ENCODE results near the gene HMCN2. TPM values are rescaled to one million over a fixed set of nuclear protein-coding genes. Genes with fewer than 3 reads are reported as not detected.

Gene HMCN2
- total and polyA plus RNA-seq, 2 experiments from 2014 or later, result 0.50 to 0.54 TPM

DNA sequence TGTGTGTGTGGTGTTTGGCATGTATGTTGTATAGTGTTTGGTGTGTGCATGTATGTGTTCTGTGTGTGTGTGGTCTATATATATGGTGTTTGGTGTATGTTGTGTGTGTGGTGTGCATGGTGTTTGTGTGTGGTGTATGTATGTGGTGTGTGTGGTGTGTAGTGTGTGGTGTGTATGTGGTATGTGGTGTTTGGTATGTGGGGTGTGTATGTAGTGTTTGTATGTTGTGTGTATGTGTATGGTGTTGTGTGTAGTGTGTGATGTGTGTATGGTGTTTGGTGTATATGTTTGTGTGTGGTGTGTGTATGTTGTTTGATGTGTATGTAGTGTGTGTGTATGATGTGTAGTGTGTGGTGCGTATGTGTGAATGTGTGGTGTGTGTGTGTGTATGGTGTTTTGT is 78.8 kb downstream of the HMCN2 start:
- WGBS (ENCODE audit: low lambda C conversion rate, missing lambda C conversion rate), result 94% methylated on average over 1 of the region's 1 CpG
- H3K36me3 ChIP-seq (replicated peaks; ENCODE audit: insufficient read depth, low read depth), result no peaks in the 10 kb centered on the region
- TF ChIP-seq, protein P1, sequence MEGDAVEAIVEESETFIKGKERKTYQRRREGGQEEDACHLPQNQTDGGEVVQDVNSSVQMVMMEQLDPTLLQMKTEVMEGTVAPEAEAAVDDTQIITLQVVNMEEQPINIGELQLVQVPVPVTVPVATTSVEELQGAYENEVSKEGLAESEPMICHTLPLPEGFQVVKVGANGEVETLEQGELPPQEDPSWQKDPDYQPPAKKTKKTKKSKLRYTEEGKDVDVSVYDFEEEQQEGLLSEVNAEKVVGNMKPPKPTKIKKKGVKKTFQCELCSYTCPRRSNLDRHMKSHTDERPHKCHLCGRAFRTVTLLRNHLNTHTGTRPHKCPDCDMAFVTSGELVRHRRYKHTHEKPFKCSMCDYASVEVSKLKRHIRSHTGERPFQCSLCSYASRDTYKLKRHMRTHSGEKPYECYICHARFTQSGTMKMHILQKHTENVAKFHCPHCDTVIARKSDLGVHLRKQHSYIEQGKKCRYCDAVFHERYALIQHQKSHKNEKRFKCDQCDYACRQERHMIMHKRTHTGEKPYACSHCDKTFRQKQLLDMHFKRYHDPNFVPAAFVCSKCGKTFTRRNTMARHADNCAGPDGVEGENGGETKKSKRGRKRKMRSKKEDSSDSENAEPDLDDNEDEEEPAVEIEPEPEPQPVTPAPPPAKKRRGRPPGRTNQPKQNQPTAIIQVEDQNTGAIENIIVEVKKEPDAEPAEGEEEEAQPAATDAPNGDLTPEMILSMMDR (IDR thresholded peaks at IDR 0.05; ENCODE audit: poor library complexity), result no peak
- no peak for TF ChIP-seq EZH2phosphoT487 (IDR thresholded peaks at IDR 0.05; ENCODE audit: low read depth, severe bottlenecking, unreplicated experiment)
- TF ChIP-seq EZH2 (IDR thresholded peaks at IDR 0.05; ENCODE audit: borderline replicate concordance), result no peak
- no peak overlapping the region for H2AFZ ChIP-seq
- H3K9me2 ChIP-seq (replicated peaks; ENCODE audit: insufficient read depth), result no peaks in the 10 kb centered on the region
- no peak overlapping the region for H3K4me2 ChIP-seq
- H3K4me1 ChIP-seq (ENCODE audit: insufficient read depth), result no peaks in the 10 kb centered on the region
- H4K20me1 ChIP-seq (ENCODE audit: insufficient read depth, poor library complexity, severe bottlenecking), result no peaks in the 10 kb centered on the region
- H3K9me3 ChIP-seq (ENCODE audit: low read depth), result no peaks in the 10 kb centered on the region
- H3K27ac ChIP-seq, result no peak overlapping the region
- H3K4me3 ChIP-seq, result no peak overlapping the region
- no peak for DNase-seq (ENCODE audit: low spot score)
- no peaks in the 10 kb centered on the region for H3K27me3 ChIP-seq
- no peaks in the 10 kb centered on the region for H3K79me2 ChIP-seq

DNA sequence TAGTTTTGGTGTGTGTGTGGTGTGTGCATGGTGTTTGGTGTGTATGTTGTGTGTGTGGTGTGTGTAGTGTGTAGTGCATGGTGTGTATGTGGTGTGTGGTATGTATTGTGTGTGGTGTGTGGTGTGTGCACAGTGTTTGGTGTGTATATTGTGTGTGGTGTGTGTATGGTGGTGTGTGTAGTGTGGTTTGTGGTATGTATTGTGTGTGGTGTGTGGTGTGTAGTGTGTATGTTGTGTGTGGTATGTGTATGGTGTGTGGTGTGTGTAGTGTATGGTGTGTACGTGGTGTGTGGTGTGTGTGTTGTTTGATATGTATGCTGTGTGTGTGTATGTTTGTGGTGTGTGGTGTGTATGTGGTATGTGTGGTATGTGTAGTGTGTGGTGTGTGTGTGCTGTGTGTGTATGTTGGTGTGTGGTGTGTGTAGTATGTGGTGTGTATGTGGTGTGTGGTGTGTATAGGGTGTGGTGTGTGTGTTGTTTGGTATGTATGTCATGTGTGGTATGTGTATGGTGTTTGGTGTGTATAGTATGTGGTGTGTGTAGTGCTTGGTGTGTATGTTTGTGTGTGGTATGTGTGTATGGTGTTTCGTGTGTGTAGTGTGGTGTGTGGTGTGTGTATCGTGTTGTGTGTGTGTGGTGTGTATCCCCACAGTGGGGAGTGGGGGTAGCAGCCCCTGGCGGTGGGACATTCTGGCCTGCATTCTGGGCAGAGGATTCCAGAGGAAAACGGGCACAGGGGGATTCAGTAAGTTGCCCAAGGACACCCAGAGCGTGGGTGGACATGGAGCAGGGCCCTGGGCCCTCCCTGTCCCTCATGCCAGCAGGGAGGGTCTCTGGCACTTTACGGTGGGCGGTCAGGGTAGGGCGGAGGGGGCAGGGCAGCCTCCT is 79.7 kb downstream of the HMCN2 start:
- 82% methylated on average over 8 of the region's 9 CpGs for WGBS (ENCODE audit: low lambda C conversion rate, missing lambda C conversion rate)

DNA sequence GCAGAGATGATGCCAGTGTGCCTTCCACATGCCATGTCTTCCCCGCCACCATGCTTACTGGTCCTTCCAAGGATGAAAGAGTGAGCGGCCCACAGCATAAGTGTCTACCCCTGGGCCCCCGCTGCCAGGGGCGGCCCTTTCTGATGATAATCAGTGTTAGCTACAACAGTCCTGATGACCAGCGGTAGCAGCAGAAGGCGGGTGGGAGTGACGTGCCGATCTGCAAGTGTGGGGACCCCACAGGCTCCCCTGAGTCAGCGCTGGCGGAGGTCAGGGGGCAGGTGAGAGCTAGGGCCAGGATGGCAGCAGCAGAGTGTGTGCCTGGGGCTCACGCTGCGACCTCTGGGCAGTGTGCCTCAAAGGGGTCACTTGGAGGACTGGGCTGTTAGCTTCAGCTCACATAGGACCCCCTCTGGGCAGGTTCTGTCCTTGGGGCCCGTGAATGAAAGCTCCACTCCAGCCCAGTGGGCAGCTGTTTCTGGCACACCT is 80.4 kb downstream of the HMCN2 start:
- no peaks in the 10 kb centered on the region for H3K4me1 ChIP-seq (ENCODE audit: insufficient read depth)
- no peak overlapping the region for H3K4me2 ChIP-seq
- H3K79me2 ChIP-seq, result no peaks in the 10 kb centered on the region
- DNase-seq (ENCODE audit: low spot score), result no peak
- TF ChIP-seq EZH2 (IDR thresholded peaks at IDR 0.05; ENCODE audit: borderline replicate concordance) (no peak), EZH2phosphoT487 (IDR thresholded peaks at IDR 0.05; ENCODE audit: low read depth, severe bottlenecking, unreplicated experiment) (no peak)
- TF ChIP-seq, protein P1 (IDR thresholded peaks at IDR 0.05; ENCODE audit: poor library complexity), result no peak
- H3K27me3 ChIP-seq, result no peaks in the 10 kb centered on the region
- no peaks in the 10 kb centered on the region for H4K20me1 ChIP-seq (ENCODE audit: insufficient read depth, poor library complexity, severe bottlenecking)
- no peak overlapping the region for H3K27ac ChIP-seq
- no peaks in the 10 kb centered on the region for H3K9me2 ChIP-seq (replicated peaks; ENCODE audit: insufficient read depth)
- H3K4me3 ChIP-seq, result no peak overlapping the region
- no peaks in the 10 kb centered on the region for H3K9me3 ChIP-seq (ENCODE audit: low read depth)
- no peak overlapping the region for H2AFZ ChIP-seq
- WGBS (ENCODE audit: low lambda C conversion rate, missing lambda C conversion rate), result 72% methylated on average over 13 of the region's 13 CpGs
- H3K36me3 ChIP-seq (replicated peaks; ENCODE audit: insufficient read depth, low read depth), result no peaks in the 10 kb centered on the region

More for the DNA sequence above, 79.7 kb downstream of the HMCN2 start:
- no peaks in the 10 kb centered on the region for H3K9me2 ChIP-seq (replicated peaks; ENCODE audit: insufficient read depth)
- no peak overlapping the region for H3K4me3 ChIP-seq
- H3K36me3 ChIP-seq (replicated peaks; ENCODE audit: insufficient read depth, low read depth), result no peaks in the 10 kb centered on the region
- H3K4me1 ChIP-seq (ENCODE audit: insufficient read depth), result no peaks in the 10 kb centered on the region
- no peaks in the 10 kb centered on the region for H3K79me2 ChIP-seq
- TF ChIP-seq, protein P1 (IDR thresholded peaks at IDR 0.05; ENCODE audit: poor library complexity), result no peak
- no peak for TF ChIP-seq EZH2 (IDR thresholded peaks at IDR 0.05; ENCODE audit: borderline replicate concordance)
- no peak for TF ChIP-seq EZH2phosphoT487 (IDR thresholded peaks at IDR 0.05; ENCODE audit: low read depth, severe bottlenecking, unreplicated experiment)
- no peaks in the 10 kb centered on the region for H3K27me3 ChIP-seq
- no peak for DNase-seq (ENCODE audit: low spot score)
- no peak overlapping the region for H2AFZ ChIP-seq
- no peak overlapping the region for H3K27ac ChIP-seq
- H3K9me3 ChIP-seq (ENCODE audit: low read depth), result no peaks in the 10 kb centered on the region
- no peaks in the 10 kb centered on the region for H4K20me1 ChIP-seq (ENCODE audit: insufficient read depth, poor library complexity, severe bottlenecking)
- H3K4me2 ChIP-seq, result no peak overlapping the region

Data from hepatocyte (in vitro differentiated cells).